ENCODE data around the gene TMEM154.

TMEM154 gene

GRCh38 chr4:152626790-152627189, 53.0 kb downstream of the TMEM154 start:
- no peak for DNase-seq (ENCODE audit: low spot score)

- no peak for DNase-seq (ENCODE audit: low spot score)
Observed at GRCh38 chr4:152620915-152621314, 58.9 kb downstream of the TMEM154 start.

- DNase-seq (ENCODE audit: low spot score): no peak
Observed at GRCh38 chr4:152620218-152620617, 59.6 kb downstream of the TMEM154 start.

- no peak for DNase-seq (ENCODE audit: low spot score)
Observed at GRCh38 chr4:152619556-152619955, 60.2 kb downstream of the TMEM154 start.

GRCh38 chr4:152618971-152619370, 60.8 kb downstream of the TMEM154 start:
- DNase-seq (ENCODE audit: low spot score): no peak

- no peak for DNase-seq (ENCODE audit: low spot score)
Observed at GRCh38 chr4:152616804-152617203, 63.0 kb downstream of the TMEM154 start.

GRCh38 chr4:152613841-152614721, 65.7 kb downstream of the TMEM154 start:
- no peak for DNase-seq (ENCODE audit: low spot score)

GRCh38 chr4:152613351-152613750, 66.4 kb downstream of the TMEM154 start:
- DNase-seq (ENCODE audit: low spot score): no peak

GRCh38 chr4:152610131-152610530, 69.7 kb downstream of the TMEM154 start:
- DNase-seq (ENCODE audit: low spot score): no peak

GRCh38 chr4:152609481-152609880, 70.3 kb downstream of the TMEM154 start:
- DNase-seq (ENCODE audit: low spot score): no peak

GRCh38 chr4:152607178-152607577, 72.6 kb downstream of the TMEM154 start:
- no peak for DNase-seq (ENCODE audit: low spot score)

GRCh38 chr4:152606753-152607152, 73.0 kb downstream of the TMEM154 start:
- DNase-seq (ENCODE audit: low spot score): no peak

GRCh38 chr4:152605641-152606335, 74.0 kb downstream of the TMEM154 start:
- peak; percentile 21 for DNase-seq (ENCODE audit: low spot score)

- DNase-seq (ENCODE audit: low spot score): no peak
Observed at GRCh38 chr4:152605031-152605430, 74.8 kb downstream of the TMEM154 start.

- no peak for DNase-seq (ENCODE audit: low spot score)
Observed at GRCh38 chr4:152601156-152601555, 78.6 kb downstream of the TMEM154 start.

GRCh38 chr4:152599636-152600035, 80.2 kb downstream of the TMEM154 start:
- DNase-seq (ENCODE audit: low spot score): no peak

- DNase-seq (ENCODE audit: low spot score): no peak
Observed at GRCh38 chr4:152599095-152599494, 80.7 kb downstream of the TMEM154 start.

GRCh38 chr4:152598454-152598853, 81.3 kb downstream of the TMEM154 start:
- DNase-seq (ENCODE audit: low spot score): no peak

- DNase-seq (ENCODE audit: low spot score): no peak
Observed at GRCh38 chr4:152594978-152595925, 84.5 kb downstream of the TMEM154 start.

- no peak for DNase-seq (ENCODE audit: low spot score)
Observed at GRCh38 chr4:152594057-152594456, 85.7 kb downstream of the TMEM154 start.

GRCh38 chr4:152591876-152592275, 87.9 kb downstream of the TMEM154 start:
- DNase-seq (ENCODE audit: low spot score): no peak

- DNase-seq (ENCODE audit: low spot score): no peak
Observed at GRCh38 chr4:152591396-152591795, 88.4 kb downstream of the TMEM154 start.
